HL-60 (cell line): ENCODE data around the gene GUCA1A.
"Not testable (repeated sequence)": the region's sequence is repeated elsewhere in the genome, so short reads cannot be mapped to it uniquely, and the experiment has no call there.

Experiments
- DNase-seq, 2 experiments: peaks; one replicate each; pipeline ENCODE4 v3.0.0-alpha.2; 2010 to 2020; ENCODE audit warnings: low read depth in 1 of 2, low spot score in 1 of 2
- H3K27ac ChIP-seq: fragments of 250-450 bp; sonication (Bioruptor Pico); replicated peaks from 2 replicates; pipeline ENCODE4 v1.5.1; 2020; ENCODE audit warnings: mild to moderate bottlenecking, moderate library complexity
- H3K27me3 ChIP-seq: fragments of 250-450 bp; sonication (Bioruptor Pico); 2 replicates; pipeline ENCODE4 v1.5.1; 2021; ENCODE audit warnings: mild to moderate bottlenecking, moderate library complexity; ENCODE audit not compliant: insufficient read depth, poor library complexity, severe bottlenecking
- H3K4me3 ChIP-seq: replicated peaks from 2 replicates; pipeline ENCODE4 v1.5.1; 2011; ENCODE audit warnings: mild to moderate bottlenecking, control low read depth, low read length; ENCODE audit not compliant: insufficient read depth
- GABPA ChIP-seq: IDR thresholded peaks from 2 replicates; pipeline ENCODE4 v1.6.1; 2012; ENCODE audit warnings: low read depth
- POLR2AphosphoS5 ChIP-seq: IDR thresholded peaks from 2 replicates; pipeline ENCODE4 v1.6.1; 2012; ENCODE audit warnings: low read depth
- SPI1 ChIP-seq: IDR thresholded peaks from 2 replicates; pipeline ENCODE4 v1.6.1; 2012; ENCODE audit warnings: low read depth, mild to moderate bottlenecking, borderline replicate concordance
- TF ChIP-seq, protein P1 (sequence below): IDR thresholded peaks from one replicate; pipeline ENCODE4 v1.5.1; 2011; ENCODE audit warnings: low read length, control low read depth, inconsistent platforms; ENCODE audit not compliant: insufficient read depth
- TF ChIP-seq, protein P2 (sequence below): IDR thresholded peaks from 2 replicates; pipeline ENCODE4 v1.6.1; 2012; ENCODE audit warnings: low read depth; ENCODE audit not compliant: insufficient replicate concordance

GUCA1A gene

DNA sequence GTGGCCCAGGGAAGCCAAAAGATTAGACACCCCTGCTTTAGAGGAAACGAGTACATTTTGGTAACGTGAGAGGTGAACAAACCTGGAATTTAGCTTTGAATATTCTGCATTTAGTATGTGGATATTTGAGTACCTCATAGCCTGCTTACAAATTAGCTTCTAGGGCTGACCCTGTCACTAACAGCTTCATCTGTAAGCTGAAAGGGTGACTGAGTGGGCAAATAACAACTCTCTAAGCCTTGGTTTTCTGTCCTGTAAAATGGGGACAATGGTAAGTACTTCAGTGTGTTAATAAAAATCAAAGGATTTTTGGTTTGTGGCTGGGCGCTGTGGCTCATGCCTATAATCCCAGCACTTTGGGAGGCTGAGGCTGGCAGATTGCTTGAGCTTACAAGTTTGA is 30.0 kb downstream of the GUCA1A start:
- Histone ChIP-seq H3K27me3 (no peaks in the 10 kb centered on the region), H3K4me3 (no peak overlapping the region), H3K27ac (no peak overlapping the region)
- no peak for TF ChIP-seq SPI1
- TF ChIP-seq GABPA: no peak
- no peak for TF ChIP-seq POLR2AphosphoS5
- TF ChIP-seq, protein P1, sequence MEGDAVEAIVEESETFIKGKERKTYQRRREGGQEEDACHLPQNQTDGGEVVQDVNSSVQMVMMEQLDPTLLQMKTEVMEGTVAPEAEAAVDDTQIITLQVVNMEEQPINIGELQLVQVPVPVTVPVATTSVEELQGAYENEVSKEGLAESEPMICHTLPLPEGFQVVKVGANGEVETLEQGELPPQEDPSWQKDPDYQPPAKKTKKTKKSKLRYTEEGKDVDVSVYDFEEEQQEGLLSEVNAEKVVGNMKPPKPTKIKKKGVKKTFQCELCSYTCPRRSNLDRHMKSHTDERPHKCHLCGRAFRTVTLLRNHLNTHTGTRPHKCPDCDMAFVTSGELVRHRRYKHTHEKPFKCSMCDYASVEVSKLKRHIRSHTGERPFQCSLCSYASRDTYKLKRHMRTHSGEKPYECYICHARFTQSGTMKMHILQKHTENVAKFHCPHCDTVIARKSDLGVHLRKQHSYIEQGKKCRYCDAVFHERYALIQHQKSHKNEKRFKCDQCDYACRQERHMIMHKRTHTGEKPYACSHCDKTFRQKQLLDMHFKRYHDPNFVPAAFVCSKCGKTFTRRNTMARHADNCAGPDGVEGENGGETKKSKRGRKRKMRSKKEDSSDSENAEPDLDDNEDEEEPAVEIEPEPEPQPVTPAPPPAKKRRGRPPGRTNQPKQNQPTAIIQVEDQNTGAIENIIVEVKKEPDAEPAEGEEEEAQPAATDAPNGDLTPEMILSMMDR: no peak
- TF ChIP-seq, protein P2, sequence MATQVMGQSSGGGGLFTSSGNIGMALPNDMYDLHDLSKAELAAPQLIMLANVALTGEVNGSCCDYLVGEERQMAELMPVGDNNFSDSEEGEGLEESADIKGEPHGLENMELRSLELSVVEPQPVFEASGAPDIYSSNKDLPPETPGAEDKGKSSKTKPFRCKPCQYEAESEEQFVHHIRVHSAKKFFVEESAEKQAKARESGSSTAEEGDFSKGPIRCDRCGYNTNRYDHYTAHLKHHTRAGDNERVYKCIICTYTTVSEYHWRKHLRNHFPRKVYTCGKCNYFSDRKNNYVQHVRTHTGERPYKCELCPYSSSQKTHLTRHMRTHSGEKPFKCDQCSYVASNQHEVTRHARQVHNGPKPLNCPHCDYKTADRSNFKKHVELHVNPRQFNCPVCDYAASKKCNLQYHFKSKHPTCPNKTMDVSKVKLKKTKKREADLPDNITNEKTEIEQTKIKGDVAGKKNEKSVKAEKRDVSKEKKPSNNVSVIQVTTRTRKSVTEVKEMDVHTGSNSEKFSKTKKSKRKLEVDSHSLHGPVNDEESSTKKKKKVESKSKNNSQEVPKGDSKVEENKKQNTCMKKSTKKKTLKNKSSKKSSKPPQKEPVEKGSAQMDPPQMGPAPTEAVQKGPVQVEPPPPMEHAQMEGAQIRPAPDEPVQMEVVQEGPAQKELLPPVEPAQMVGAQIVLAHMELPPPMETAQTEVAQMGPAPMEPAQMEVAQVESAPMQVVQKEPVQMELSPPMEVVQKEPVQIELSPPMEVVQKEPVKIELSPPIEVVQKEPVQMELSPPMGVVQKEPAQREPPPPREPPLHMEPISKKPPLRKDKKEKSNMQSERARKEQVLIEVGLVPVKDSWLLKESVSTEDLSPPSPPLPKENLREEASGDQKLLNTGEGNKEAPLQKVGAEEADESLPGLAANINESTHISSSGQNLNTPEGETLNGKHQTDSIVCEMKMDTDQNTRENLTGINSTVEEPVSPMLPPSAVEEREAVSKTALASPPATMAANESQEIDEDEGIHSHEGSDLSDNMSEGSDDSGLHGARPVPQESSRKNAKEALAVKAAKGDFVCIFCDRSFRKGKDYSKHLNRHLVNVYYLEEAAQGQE: no peak
- DNase-seq: no peak

DNA sequence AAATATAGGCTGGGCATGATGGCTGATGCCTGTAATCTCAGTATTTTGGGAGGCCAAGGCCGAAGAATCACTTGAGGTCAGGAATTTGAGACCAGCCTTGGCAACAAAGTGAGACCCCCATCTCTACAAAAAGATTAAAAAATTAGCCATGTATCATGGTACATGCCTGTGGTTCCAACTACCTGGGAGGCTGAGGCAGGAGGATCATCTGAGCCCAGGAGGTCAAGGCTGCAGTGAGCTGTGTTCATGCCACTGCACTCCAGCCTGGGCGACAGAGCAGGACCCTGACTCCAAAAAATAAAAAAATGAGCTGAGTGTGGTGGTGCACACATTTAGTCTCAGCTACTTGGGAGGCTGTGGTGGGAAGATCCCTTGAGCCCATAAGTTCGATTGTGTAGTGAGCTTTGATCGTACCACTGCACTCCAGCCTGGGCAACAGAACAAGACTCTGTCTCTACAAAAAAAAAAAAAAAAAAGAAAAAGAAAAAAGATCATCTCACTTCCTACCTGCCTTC is 31.7 kb downstream of the GUCA1A start:
- H3K27me3 ChIP-seq: no peaks in the 10 kb centered on the region
- H3K4me3 ChIP-seq: no peak overlapping the region
- TF ChIP-seq POLR2AphosphoS5: no peak
- TF ChIP-seq SPI1: no peak
- TF ChIP-seq, protein P1: no peak
- no peak for TF ChIP-seq GABPA
- TF ChIP-seq, protein P2: no peak
- DNase-seq: no peak
- no peak overlapping the region for H3K27ac ChIP-seq

DNA sequence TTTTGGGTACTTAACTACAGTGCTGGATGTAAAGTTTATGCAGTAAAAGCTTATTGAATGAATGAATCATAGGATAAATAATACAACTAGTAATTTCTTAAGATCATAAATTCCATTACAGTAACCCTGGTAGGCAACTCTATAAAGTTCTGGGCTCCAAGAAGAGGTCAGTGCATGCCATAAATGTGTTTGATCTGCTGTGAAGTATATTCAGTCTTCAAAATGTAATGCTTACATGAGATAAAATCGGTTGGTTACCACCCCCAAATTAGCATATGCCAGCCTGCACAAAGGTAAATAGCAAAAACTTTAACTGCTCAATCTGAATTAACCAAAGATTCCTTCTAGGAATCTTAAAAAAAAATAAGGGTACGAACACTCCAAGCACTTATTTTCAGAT is 34.4 kb downstream of the GUCA1A start:
- H3K27me3 ChIP-seq, H3K27ac ChIP-seq, DNase-seq, H3K4me3 ChIP-seq: not testable (repeated sequence)

DNA sequence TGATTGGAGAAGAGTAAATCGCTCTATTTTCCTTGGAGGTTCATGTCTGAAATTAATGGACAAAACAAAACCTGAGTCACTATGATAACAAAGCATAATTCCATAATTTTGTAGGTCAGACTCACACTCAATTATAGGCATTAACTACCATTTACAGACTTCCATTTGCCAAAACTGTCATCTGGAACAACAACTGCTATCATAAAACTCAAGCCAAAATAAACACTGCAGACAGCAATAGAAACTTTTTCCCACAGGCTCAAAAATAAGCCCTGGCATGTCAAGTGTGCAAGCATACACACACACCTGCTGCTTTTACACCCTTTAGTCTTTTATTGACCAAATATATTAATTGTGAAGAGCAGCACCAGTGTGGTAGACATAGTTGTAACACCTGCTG is 37.4 kb downstream of the GUCA1A start:
- Histone ChIP-seq H3K4me3 (no peak overlapping the region), H3K27ac (no peak overlapping the region), H3K27me3 (no peaks in the 10 kb centered on the region)
- DNase-seq: no peak
- TF ChIP-seq, protein P1: no peak
- TF ChIP-seq SPI1: no peak
- TF ChIP-seq, protein P2: no peak
- no peak for TF ChIP-seq GABPA
- TF ChIP-seq POLR2AphosphoS5: no peak
